IMR-90 (cell line): ENCODE measurements around the gene CDH15. TPM values are rescaled to one million over a fixed set of nuclear protein-coding genes. Genes with fewer than 3 reads are reported as not detected.

ENCODE experiments used
- ATAC-seq: fragments of 200-7000 bp; cut with Tn5 transposase; 2 replicates; pipeline ENCODE4 v1.9.1; 2020; ENCODE audit warnings: low read depth, mild to moderate bottlenecking, moderate library complexity
- BruUV-seq: library from RNA; stranded (reverse); fragments of 400-500 nt; replicated peaks from 2 replicates; lab custom pipeline; 2021; lab: Mats Ljungman, UMichigan
- CTCF ChIA-PET: fragments of 300-600 bp; formaldehyde crosslinking; extraction: SDS; loops from one replicate; lab custom pipeline; 2021; ENCODE audit warnings: antibody characterized with exemption; lab: Yijun Ruan, JAX
- POLR2A ChIA-PET: fragments of 300-600 bp; sonication (Branson Sonifier 250); formaldehyde crosslinking; loops from one replicate; lab custom pipeline; 2022; ENCODE audit warnings: antibody characterized with exemption; ENCODE audit not compliant: unreplicated experiment; lab: Charles Lee
- DNase-seq: peaks from one replicate; pipeline ENCODE4 v3.0.0; 2013
- H2AFZ ChIP-seq: replicated peaks from 2 replicates; pipeline ENCODE3; 2013; ENCODE audit warnings: low read length, mild to moderate bottlenecking; ENCODE audit not compliant: poor library complexity
- H2AK5ac ChIP-seq: 2 replicates; pipeline ENCODE4 v1.6.1; 2013; ENCODE audit warnings: low read depth, low read length, inconsistent platforms
- H2AK9ac ChIP-seq: replicated peaks from 2 replicates; pipeline ENCODE3; 2013; ENCODE audit warnings: mild to moderate bottlenecking, low read depth, low read length, moderate library complexity; ENCODE audit not compliant: poor library complexity
- H2BK120ac ChIP-seq: 2 replicates; pipeline ENCODE4 v1.6.1; 2013; ENCODE audit warnings: low read depth, low read length, inconsistent platforms
- H2BK15ac ChIP-seq: 3 replicates; pipeline ENCODE4 v1.6.1; 2013; ENCODE audit warnings: low read depth, low read length, inconsistent platforms
- H2BK20ac ChIP-seq: 2 replicates; pipeline ENCODE4 v1.6.1; 2013; ENCODE audit warnings: low read depth, mild to moderate bottlenecking, inconsistent platforms, low read length, moderate library complexity
- H2BK5ac ChIP-seq: 2 replicates; pipeline ENCODE4 v1.6.1; 2013; ENCODE audit warnings: mild to moderate bottlenecking, low read depth, low read length, inconsistent platforms; ENCODE audit not compliant: poor library complexity, severe bottlenecking
- H3K14ac ChIP-seq: replicated peaks from 2 replicates; pipeline ENCODE4 v1.6.1; 2013; ENCODE audit warnings: low read depth, low read length, inconsistent platforms
- H3K18ac ChIP-seq: 2 replicates; pipeline ENCODE4 v1.6.1; 2013; ENCODE audit warnings: low read depth, low read length, control low read depth
- H3K23ac ChIP-seq: 2 replicates; pipeline ENCODE4 v1.6.1; 2013; ENCODE audit warnings: low read depth, low read length, inconsistent platforms
- H3K27ac ChIP-seq: 2 replicates; pipeline ENCODE4 v1.5.1; 2013; ENCODE audit warnings: mild to moderate bottlenecking, control low read depth, low read length; ENCODE audit not compliant: insufficient read depth
- H3K27me3 ChIP-seq: 2 replicates; pipeline ENCODE4 v1.6.1; 2013; ENCODE audit warnings: low read length; ENCODE audit not compliant: control insufficient read depth, insufficient read depth
- H3K36me3 ChIP-seq: 2 replicates; pipeline ENCODE4 v1.6.1; 2013; ENCODE audit warnings: low read length, mixed read lengths; ENCODE audit not compliant: control insufficient read depth, insufficient read depth
- H3K4ac ChIP-seq: 2 replicates; pipeline ENCODE4 v1.6.1; 2013; ENCODE audit warnings: low read depth, low read length, inconsistent platforms
- H3K4me1 ChIP-seq: 2 replicates; pipeline ENCODE4 v1.6.1; 2013; ENCODE audit warnings: low read length, mixed read lengths; ENCODE audit not compliant: control insufficient read depth, insufficient read depth
- H3K4me2 ChIP-seq: 2 replicates; pipeline ENCODE4 v1.6.1; 2013; ENCODE audit warnings: low read depth, mild to moderate bottlenecking, control low read depth, low read length, moderate library complexity
- H3K4me3 ChIP-seq: 2 replicates; pipeline ENCODE4 v1.5.1; 2013; ENCODE audit warnings: low read depth, mild to moderate bottlenecking, control low read depth, low read length, moderate library complexity; ENCODE audit not compliant: insufficient read depth
- H3K56ac ChIP-seq: 2 replicates; pipeline ENCODE4 v1.6.1; 2013; ENCODE audit warnings: low read length, inconsistent platforms; ENCODE audit not compliant: insufficient read depth; ENCODE audit errors: extremely low read depth
- H3K79me1 ChIP-seq, 2 experiments: 2 replicates each; pipeline ENCODE4 v1.6.1; 2013; ENCODE audit warnings: low read length in 2 of 2, inconsistent platforms in 1 of 2, low read depth in 1 of 2
- H3K9ac ChIP-seq: 2 replicates; pipeline ENCODE4 v1.6.1; 2013; ENCODE audit warnings: low read depth, low read length, control low read depth
- H3K9me1 ChIP-seq: 2 replicates; pipeline ENCODE4 v1.6.1; 2013; ENCODE audit warnings: low read length, inconsistent platforms; ENCODE audit not compliant: insufficient read depth
- H3K9me3 ChIP-seq: 2 replicates; pipeline ENCODE4 v1.6.1; 2013; ENCODE audit warnings: low read length; ENCODE audit not compliant: control insufficient read depth, insufficient read depth
- H4K20me1 ChIP-seq: 2 replicates; pipeline ENCODE4 v1.6.1; 2013; ENCODE audit warnings: low read length, inconsistent platforms; ENCODE audit not compliant: insufficient read depth
- H4K5ac ChIP-seq: 2 replicates; pipeline ENCODE4 v1.6.1; 2013; ENCODE audit warnings: mild to moderate bottlenecking, low read depth, low read length, control low read depth
- H4K8ac ChIP-seq, 2 experiments: 2 replicates each; pipeline ENCODE4 v1.6.1; 2013; ENCODE audit warnings: low read depth in 2 of 2, low read length in 2 of 2, control low read depth in 1 of 2, inconsistent platforms in 1 of 2
- H4K91ac ChIP-seq: 2 replicates; pipeline ENCODE4 v1.6.1; 2013; ENCODE audit warnings: low read depth, low read length, inconsistent platforms; ENCODE audit not compliant: insufficient read depth
- BHLHE40 ChIP-seq: fragments of 150-350 bp; IDR thresholded peaks from 2 replicates; pipeline ENCODE4 v1.6.1; 2016; ENCODE audit warnings: mild to moderate bottlenecking, low read depth, low read length
- NFE2L2 ChIP-seq: fragments of 150-350 bp; IDR thresholded peaks from 2 replicates; pipeline ENCODE4 v1.6.1; 2016; ENCODE audit warnings: low read depth, mild to moderate bottlenecking, low read length
- USF2 ChIP-seq: fragments of 150-350 bp; IDR thresholded peaks from 2 replicates; pipeline ENCODE4 v1.6.1; 2017; ENCODE audit warnings: mild to moderate bottlenecking, antibody characterized with exemption, low read length, low read depth
- WGBS, 2 experiments: methylation state at CpG; one replicate each; pipeline versions ENCODE4 v1.1.5 to v1.1.7; 2013; ENCODE audit warnings: missing lambda C conversion rate in 2 of 2; ENCODE audit not compliant: insufficient read length in 1 of 2; ENCODE audit errors: extremely low coverage in 2 of 2; 5-methylcytosine and 5-hydroxymethylcytosine counted together
- dilution Hi-C: fragments of 300-500 bp; cut with HindIII; formaldehyde crosslinking; loops from one replicate; pipeline ENCODE4 v1.14.3; 2018; ENCODE audit warnings: low sequenced_read_pairs; ENCODE audit not compliant: unreplicated experiment
- in situ Hi-C: fragments of 300-500 bp; cut with MboI; formaldehyde crosslinking; loops from 3 replicates; pipeline ENCODE4 v1.14.3; 2019; ENCODE audit warnings: low sequenced_read_pairs, inconsistent platforms, mixed read lengths
- intact Hi-C: fragments of 100-400 bp; cut with micrococcal nuclease; formaldehyde crosslinking; loops from 2 replicates; pipeline ENCODE4 v1.10.0; 2022
- polyA plus RNA-seq, 3 experiments: library from polyadenylated mRNA; depleted of rRNA; stranded (reverse); fragments of >200 nt; gene quantifications; 2 replicates each; pipeline ENCODE4 v1.2.3, GENCODE V29; 2012; ENCODE audit warnings: low replicate concordance in 1 of 3
- total RNA-seq: library from RNA; depleted of rRNA; stranded (reverse); fragments of >200 nt; gene quantifications from 2 replicates; pipeline ENCODE4 v1.2.3, GENCODE V29; 2012; rRNA removed

CDH15 gene
- total and polyA plus RNA-seq, 2 of the 4 experiments (the other 2 are of a cell fraction): 0.18 to 0.62 TPM

GRCh38 chr16:89244754-89245153, 73.2 kb downstream of the CDH15 start:
- H4K91ac ChIP-seq: no peak overlapping the region
- no peak overlapping the region for H4K5ac ChIP-seq
- no peak overlapping the region for H2BK15ac ChIP-seq
- no peaks in the 10 kb centered on the region for H3K27me3 ChIP-seq
- CTCF ChIA-PET: no interaction called here
- no peak overlapping the region for H3K9ac ChIP-seq
- no peaks in the 10 kb centered on the region; the same call in 1 of the 2 replicates for H3K9me3 ChIP-seq
- peaks cover 6% of the 10 kb centered on the region for H3K4me1 ChIP-seq
- H2BK5ac ChIP-seq: no peak overlapping the region
- H2AK5ac ChIP-seq: no peak overlapping the region
- H3K36me3 ChIP-seq: no peaks in the 10 kb centered on the region
- H3K9me1 ChIP-seq: no peaks in the 10 kb centered on the region; the same call in 1 of the 2 replicates
- no peak overlapping the region for H3K27ac ChIP-seq
- 80% methylated on average over 6 of the region's 12 CpGs; no CpG with 5 or more reads in 1 of the 2 experiments for WGBS, 2 experiments
- intact Hi-C loops (no loop called here), in situ Hi-C loops (no loop called here), dilution Hi-C loops (no loop called here)
- no peak overlapping the region for H3K4me2 ChIP-seq
- no peak overlapping the region for H3K4me3 ChIP-seq
- no TSS peak for BruUV-seq
- no peak overlapping the region for H2AK9ac ChIP-seq
- no peak overlapping the region for H3K14ac ChIP-seq
- POLR2A ChIA-PET: no interaction called here
- H2BK20ac ChIP-seq: no peak overlapping the region
- peaks cover 5 to 16% of the 10 kb centered on the region in 2 experiments; a peak in 3 of 4 replicates for H3K79me1 ChIP-seq
- H4K20me1 ChIP-seq: no peaks in the 10 kb centered on the region
- no peak overlapping the region for H4K8ac ChIP-seq
- ATAC-seq: no peak
- H2BK120ac ChIP-seq: no peak overlapping the region
- H3K18ac ChIP-seq: no peak overlapping the region
- H3K23ac ChIP-seq: no peak overlapping the region
- H3K56ac ChIP-seq: no peak overlapping the region
- TF ChIP-seq USF2 (no peak), NFE2L2 (no peak), BHLHE40 (no peak)
- no peak overlapping the region for H2AFZ ChIP-seq
- no peak overlapping the region for H3K4ac ChIP-seq
- DNase-seq: no peak

Other genes starting within 250 kb of the CDH15 start
- not detected in 2 replicates for gene CBFA2T3, start 194.5 kb upstream of the CDH15 start, total RNA-seq
- gene CBFA2T3, start 194.5 kb upstream of the CDH15 start, polyA plus RNA-seq (2012; rRNA removed): not detected in 2 replicates
- 9.5 and 10.6 TPM in 2 replicates for gene ACSF3, start 77.9 kb upstream of the CDH15 start, total RNA-seq
- gene ACSF3, start 77.9 kb upstream of the CDH15 start, polyA plus RNA-seq (2012; rRNA removed): 14.2 and 14.8 TPM in 2 replicates
- 0.18 and 0.56 TPM in 2 replicates for gene SLC22A31, start 28.8 kb downstream of the CDH15 start, total RNA-seq
- 5.0 and 5.5 TPM in 2 replicates for gene SLC22A31, start 28.8 kb downstream of the CDH15 start, polyA plus RNA-seq (2012; rRNA removed)
- gene ZNF778, start 46.0 kb downstream of the CDH15 start, total RNA-seq: 8.3 and 9.9 TPM in 2 replicates
- 4.1 and 5.6 TPM in 2 replicates for gene ZNF778, start 46.0 kb downstream of the CDH15 start, polyA plus RNA-seq (2012; rRNA removed)